PC-3 (cell line): ENCODE results near the gene MLPH.

Experiments used
- EZH2 ChIP-seq: fragments of 300-600 bp; sonication (generic); IDR thresholded peaks from one replicate; pipeline ENCODE4 v1.6.1; 2017; ENCODE audit warnings: antibody characterized with exemption, mild to moderate bottlenecking, low read length; ENCODE audit not compliant: unreplicated experiment
- EZH2phosphoT487 ChIP-seq: fragments of 300-600 bp; sonication (generic); IDR thresholded peaks from 2 replicates; pipeline ENCODE4 v1.6.1; 2018; ENCODE audit warnings: mild to moderate bottlenecking, antibody characterized with exemption, low read length, borderline replicate concordance
- TF ChIP-seq, protein P1 (sequence below): fragments of 300-600 bp; sonication (generic); conservative IDR thresholded peaks from 2 replicates; pipeline ENCODE4 v1.5.1; 2017; ENCODE audit warnings: antibody characterized with exemption, low read depth, mild to moderate bottlenecking, low read length

DNA sequence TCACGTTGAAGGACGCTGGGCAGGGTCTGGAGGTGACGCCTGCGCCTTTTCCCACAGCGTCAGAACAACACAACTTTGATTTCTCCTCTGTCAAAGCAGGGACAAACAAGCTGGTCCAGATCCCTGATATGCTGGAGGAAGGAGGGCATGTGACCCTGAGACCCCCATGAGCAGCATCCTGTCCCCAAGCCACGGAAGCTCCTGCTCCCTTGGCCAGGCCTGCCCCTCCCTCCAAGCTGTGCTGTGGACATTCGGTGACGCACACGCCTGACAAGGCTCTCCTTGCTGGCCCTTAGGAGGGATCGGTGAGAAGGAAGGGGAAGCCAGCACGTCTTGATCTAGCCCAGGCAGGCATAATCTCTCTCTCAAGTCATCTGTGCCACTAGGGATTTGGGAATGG, 11.3 kb downstream of the MLPH start:
- TF ChIP-seq EZH2 (no peak), EZH2phosphoT487 (no peak)
- TF ChIP-seq, protein P1, sequence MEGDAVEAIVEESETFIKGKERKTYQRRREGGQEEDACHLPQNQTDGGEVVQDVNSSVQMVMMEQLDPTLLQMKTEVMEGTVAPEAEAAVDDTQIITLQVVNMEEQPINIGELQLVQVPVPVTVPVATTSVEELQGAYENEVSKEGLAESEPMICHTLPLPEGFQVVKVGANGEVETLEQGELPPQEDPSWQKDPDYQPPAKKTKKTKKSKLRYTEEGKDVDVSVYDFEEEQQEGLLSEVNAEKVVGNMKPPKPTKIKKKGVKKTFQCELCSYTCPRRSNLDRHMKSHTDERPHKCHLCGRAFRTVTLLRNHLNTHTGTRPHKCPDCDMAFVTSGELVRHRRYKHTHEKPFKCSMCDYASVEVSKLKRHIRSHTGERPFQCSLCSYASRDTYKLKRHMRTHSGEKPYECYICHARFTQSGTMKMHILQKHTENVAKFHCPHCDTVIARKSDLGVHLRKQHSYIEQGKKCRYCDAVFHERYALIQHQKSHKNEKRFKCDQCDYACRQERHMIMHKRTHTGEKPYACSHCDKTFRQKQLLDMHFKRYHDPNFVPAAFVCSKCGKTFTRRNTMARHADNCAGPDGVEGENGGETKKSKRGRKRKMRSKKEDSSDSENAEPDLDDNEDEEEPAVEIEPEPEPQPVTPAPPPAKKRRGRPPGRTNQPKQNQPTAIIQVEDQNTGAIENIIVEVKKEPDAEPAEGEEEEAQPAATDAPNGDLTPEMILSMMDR: no peak
